Astrocyte (in vitro differentiated cells and primary cell): Measurements from ENCODE around the gene DISC1. TPM values are rescaled to one million over a fixed set of nuclear protein-coding genes. Genes with fewer than 3 reads are reported as not detected.

ENCODE experiments used
- DNase-seq: peaks from one replicate; pipeline ENCODE4 v3.0.0-alpha.2; 2010; ENCODE audit warnings: low read depth
- FAIRE-seq: peaks from 2 replicates; lab custom pipeline; 2011; peaks lifted over from hg19 to GRCh38; lab: Jason Lieb, UNC
- H2AFZ ChIP-seq: 2 replicates; pipeline ENCODE4 v1.6.0; 2012; ENCODE audit warnings: low read depth, low read length, inconsistent platforms
- H3K27ac ChIP-seq: 2 replicates; pipeline ENCODE4 v1.5.1; 2011; ENCODE audit warnings: low read depth, low read length, inconsistent platforms
- H3K27me3 ChIP-seq: 2 replicates; pipeline ENCODE4 v1.6.0; 2011; ENCODE audit warnings: low read length, inconsistent platforms; ENCODE audit not compliant: insufficient read depth
- H3K36me3 ChIP-seq: 2 replicates; pipeline ENCODE4 v1.5.1; 2011; ENCODE audit warnings: low read length, inconsistent platforms; ENCODE audit not compliant: insufficient read depth
- H3K4me1 ChIP-seq: 2 replicates; pipeline ENCODE4 v1.5.1; 2011; ENCODE audit warnings: low read length, inconsistent platforms; ENCODE audit not compliant: insufficient read depth
- H3K4me2 ChIP-seq: 2 replicates; pipeline ENCODE4 v1.6.0; 2012; ENCODE audit warnings: low read length, inconsistent platforms
- H3K4me3 ChIP-seq: 2 replicates; pipeline ENCODE4 v1.5.1; 2011; ENCODE audit warnings: low read depth, mild to moderate bottlenecking, low read length, inconsistent platforms; ENCODE audit not compliant: insufficient read depth
- H3K79me2 ChIP-seq: 2 replicates; pipeline ENCODE4 v1.6.0; 2012; ENCODE audit warnings: mild to moderate bottlenecking, low read length, inconsistent platforms; ENCODE audit not compliant: insufficient read depth
- H3K9ac ChIP-seq: 2 replicates; pipeline ENCODE4 v1.6.0; 2012; ENCODE audit warnings: mild to moderate bottlenecking, low read length, inconsistent platforms
- H3K9me3 ChIP-seq: 2 replicates; pipeline ENCODE4 v1.5.1; 2012; ENCODE audit warnings: low read depth, mild to moderate bottlenecking, low read length, inconsistent platforms; ENCODE audit not compliant: insufficient read depth
- H4K20me1 ChIP-seq: 2 replicates; pipeline ENCODE4 v1.6.0; 2012; ENCODE audit warnings: low read length, inconsistent platforms; ENCODE audit not compliant: insufficient read depth
- H3K27ac Mint-ChIP-seq: one replicate; pipeline ENCODE4 v1.8.0; 2021; ENCODE audit warnings: mild to moderate bottlenecking, mixed read lengths; ENCODE audit not compliant: unreplicated experiment
- H3K27me3 Mint-ChIP-seq: one replicate; pipeline ENCODE4 v1.8.0; 2021; ENCODE audit warnings: low read depth, mixed read lengths; ENCODE audit not compliant: unreplicated experiment
- H3K36me3 Mint-ChIP-seq: one replicate; pipeline ENCODE4 v1.8.0; 2021; ENCODE audit warnings: low read depth, mixed read lengths; ENCODE audit not compliant: unreplicated experiment
- H3K4me1 Mint-ChIP-seq: one replicate; pipeline ENCODE4 v1.8.0; 2021; ENCODE audit warnings: low read depth, mixed read lengths; ENCODE audit not compliant: unreplicated experiment
- H3K4me3 Mint-ChIP-seq: one replicate; pipeline ENCODE4 v1.8.0; 2021; ENCODE audit warnings: mild to moderate bottlenecking, moderate library complexity, mixed read lengths; ENCODE audit not compliant: unreplicated experiment
- H3K9me3 Mint-ChIP-seq: one replicate; pipeline ENCODE4 v1.8.0; 2021; ENCODE audit warnings: mild to moderate bottlenecking, mixed read lengths; ENCODE audit not compliant: unreplicated experiment
- CTCF ChIP-seq: IDR thresholded peaks from 2 replicates; pipeline ENCODE4 v1.5.1; 2011; ENCODE audit warnings: low read depth, mild to moderate bottlenecking, inconsistent platforms, low read length, moderate library complexity; ENCODE audit not compliant: insufficient read depth
- EZH2 ChIP-seq: IDR thresholded peaks from 2 replicates; pipeline ENCODE4 v1.6.1; 2012; ENCODE audit warnings: mild to moderate bottlenecking, low read length, inconsistent platforms; ENCODE audit not compliant: insufficient read depth
- total RNA-seq: library from RNA; stranded (reverse); gene quantifications from 2 replicates; pipeline ENCODE4 v1.2.1, GENCODE V29; 2021

DISC1 gene
- total RNA-seq, 1 donor from 2014 or later = 9.1 TPM

DNA sequence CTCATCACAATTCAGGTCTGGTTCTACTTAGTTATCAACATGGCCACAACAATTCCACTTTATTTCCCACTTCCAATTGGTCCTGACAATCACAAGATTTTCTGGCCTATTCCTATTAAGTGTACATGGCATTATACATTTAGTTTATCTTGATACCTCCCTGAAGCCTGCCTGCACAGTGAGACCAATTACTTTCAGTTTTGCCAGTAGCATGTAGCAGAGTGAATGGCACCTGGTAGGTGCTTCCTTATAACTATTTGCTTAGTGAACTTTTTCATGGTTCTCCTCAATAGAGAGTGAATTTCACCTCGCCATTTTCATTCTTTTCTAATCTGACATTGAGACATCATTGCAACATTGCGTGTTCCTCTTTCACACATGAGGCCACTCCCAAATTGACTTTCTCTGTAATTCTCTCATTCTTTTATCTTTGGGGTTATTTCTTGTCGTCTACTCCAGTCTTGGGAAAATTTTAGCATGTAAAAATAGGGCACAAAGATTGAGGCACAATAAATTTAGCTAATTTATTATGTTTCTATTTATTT is 124.3 kb downstream of the DISC1 start:
- DNase-seq = no peak
- Mint-ChIP-seq H3K36me3 (peaks cover 30% of the 10 kb centered on the region), H3K27ac (no peak overlapping the region), H3K4me1 (peaks cover 7% of the 10 kb centered on the region), H3K4me3 (no peak overlapping the region), H3K27me3 (no peaks in the 10 kb centered on the region), H3K9me3 (peaks cover 9% of the 10 kb centered on the region)
- no peak for TF ChIP-seq CTCF
- TF ChIP-seq EZH2 = no peak
- no peak overlapping the region for H2AFZ ChIP-seq
- H3K36me3 ChIP-seq = no peaks in the 10 kb centered on the region
- H3K27ac ChIP-seq = no peak overlapping the region
- H3K4me3 ChIP-seq = no peak overlapping the region
- FAIRE-seq = no peak
- no peak overlapping the region for H3K4me2 ChIP-seq
- H4K20me1 ChIP-seq = no peaks in the 10 kb centered on the region
- H3K9me3 ChIP-seq = no peaks in the 10 kb centered on the region
- no peaks in the 10 kb centered on the region for H3K27me3 ChIP-seq
- H3K9ac ChIP-seq = no peak overlapping the region
- H3K4me1 ChIP-seq = no peaks in the 10 kb centered on the region
- no peaks in the 10 kb centered on the region for H3K79me2 ChIP-seq

GRCh38 chr1:231751415-231751814 is 124.8 kb downstream of the DISC1 start:
- Histone ChIP-seq H3K4me3 (no peak overlapping the region), H3K4me2 (no peak overlapping the region), H3K27me3 (no peaks in the 10 kb centered on the region), H3K27ac (no peak overlapping the region), H3K36me3 (no peaks in the 10 kb centered on the region), H2AFZ (no peak overlapping the region), H3K79me2 (no peaks in the 10 kb centered on the region), H3K9ac (no peak overlapping the region), H4K20me1 (no peaks in the 10 kb centered on the region), H3K4me1 (no peaks in the 10 kb centered on the region), H3K9me3 (no peaks in the 10 kb centered on the region)
- no peak for TF ChIP-seq EZH2
- TF ChIP-seq CTCF = no peak
- Mint-ChIP-seq H3K27me3 (no peaks in the 10 kb centered on the region), H3K27ac (no peak overlapping the region), H3K36me3 (peaks cover 29% of the 10 kb centered on the region), H3K4me3 (no peak overlapping the region), H3K4me1 (peaks cover 7% of the 10 kb centered on the region), H3K9me3 (peaks cover 7% of the 10 kb centered on the region)
- FAIRE-seq (no peak), DNase-seq (no peak)

DNA sequence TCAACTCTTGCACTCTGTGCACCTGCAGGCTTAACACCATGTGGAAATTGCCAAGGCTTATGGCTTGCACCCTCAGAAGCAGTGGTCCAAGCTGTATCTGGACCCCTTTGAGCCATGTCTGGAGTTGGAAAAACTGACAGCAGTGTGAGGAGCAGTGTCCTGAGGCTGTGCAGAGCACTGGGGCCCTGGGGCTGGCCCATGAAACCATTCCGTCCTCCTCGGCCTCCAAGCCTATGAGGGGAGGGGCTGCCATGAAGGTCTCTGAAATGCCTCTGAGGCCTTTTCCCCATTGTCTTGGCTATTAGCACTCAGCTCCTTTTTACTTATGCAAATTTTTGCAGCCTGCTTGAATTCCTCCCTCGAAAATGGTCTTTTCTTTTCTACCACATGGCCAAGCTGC is 126.7 kb downstream of the DISC1 start:
- no peak overlapping the region for H3K4me2 ChIP-seq
- H3K27ac ChIP-seq = no peak overlapping the region
- Mint-ChIP-seq H3K27ac (no peak overlapping the region), H3K9me3 (peaks cover 5% of the 10 kb centered on the region), H3K27me3 (no peaks in the 10 kb centered on the region), H3K4me3 (no peak overlapping the region), H3K4me1 (peaks cover 7% of the 10 kb centered on the region), H3K36me3 (peaks cover 32% of the 10 kb centered on the region)
- H3K4me1 ChIP-seq = no peaks in the 10 kb centered on the region
- H4K20me1 ChIP-seq = no peaks in the 10 kb centered on the region
- H3K9ac ChIP-seq = no peak overlapping the region
- TF ChIP-seq CTCF (no peak), EZH2 (no peak)
- H2AFZ ChIP-seq = no peak overlapping the region
- no peak for FAIRE-seq
- no peak for DNase-seq
- H3K36me3 ChIP-seq = no peaks in the 10 kb centered on the region
- H3K79me2 ChIP-seq = no peaks in the 10 kb centered on the region
- no peaks in the 10 kb centered on the region for H3K9me3 ChIP-seq
- no peaks in the 10 kb centered on the region for H3K27me3 ChIP-seq
- H3K4me3 ChIP-seq = no peak overlapping the region
